GM18870 (cell line): ENCODE measurements around the gene SLC17A7.
"Not testable (repeated sequence)": the region's sequence is repeated elsewhere in the genome, so short reads cannot be mapped to it uniquely, and the experiment has no call there.

Experiments used
- ATAC-seq: cut with Tn5 transposase; IDR thresholded peaks from one replicate; pipeline ENCODE4 v1.9.1; 2021; ENCODE audit warnings: moderate library complexity; ENCODE audit not compliant: unreplicated experiment

SLC17A7 gene

GRCh38 chr19:49441210-49441959 lies at the start of gene SLC17A7:
TSS of gene SLC17A7 (minus strand) at chr19:49441527. CDS start at chr19:49441379, 148 bp downstream.
- no peak for ATAC-seq

DNA sequence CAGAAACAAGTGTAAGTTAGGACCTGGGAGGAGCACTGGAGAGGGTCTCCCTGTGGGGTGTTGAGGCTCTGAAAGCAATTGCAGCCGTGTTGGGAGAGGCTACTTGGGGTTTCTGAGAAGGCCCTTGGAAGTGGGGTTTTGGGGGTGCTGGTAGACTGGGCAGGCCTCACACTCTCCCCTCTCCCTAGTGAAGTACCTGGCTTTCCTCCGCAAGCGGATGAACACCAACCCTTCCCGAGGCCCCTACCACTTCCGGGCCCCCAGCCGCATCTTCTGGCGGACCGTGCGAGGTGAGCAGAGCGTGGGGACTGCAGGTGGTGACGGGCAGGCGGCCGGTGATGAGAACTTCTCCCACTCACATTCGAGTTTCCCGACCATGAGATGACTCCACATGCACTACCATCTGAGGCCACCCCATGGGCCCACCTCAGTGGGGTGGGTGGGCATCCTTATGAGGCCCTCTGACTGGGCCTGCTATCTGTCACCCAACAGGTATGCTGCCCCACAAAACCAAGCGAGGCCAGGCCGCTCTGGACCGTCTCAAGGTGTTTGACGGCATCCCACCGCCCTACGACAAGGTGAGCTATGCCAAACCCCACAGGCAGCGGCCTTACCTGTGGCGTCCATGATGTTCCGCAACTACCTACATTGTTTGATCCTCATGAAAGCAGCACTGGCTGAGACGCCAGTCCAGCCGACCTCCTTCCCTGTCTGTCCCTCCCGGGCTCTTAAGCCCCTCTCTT lies 49.1 kb upstream of the SLC17A7 start:
- no peak for ATAC-seq

DNA sequence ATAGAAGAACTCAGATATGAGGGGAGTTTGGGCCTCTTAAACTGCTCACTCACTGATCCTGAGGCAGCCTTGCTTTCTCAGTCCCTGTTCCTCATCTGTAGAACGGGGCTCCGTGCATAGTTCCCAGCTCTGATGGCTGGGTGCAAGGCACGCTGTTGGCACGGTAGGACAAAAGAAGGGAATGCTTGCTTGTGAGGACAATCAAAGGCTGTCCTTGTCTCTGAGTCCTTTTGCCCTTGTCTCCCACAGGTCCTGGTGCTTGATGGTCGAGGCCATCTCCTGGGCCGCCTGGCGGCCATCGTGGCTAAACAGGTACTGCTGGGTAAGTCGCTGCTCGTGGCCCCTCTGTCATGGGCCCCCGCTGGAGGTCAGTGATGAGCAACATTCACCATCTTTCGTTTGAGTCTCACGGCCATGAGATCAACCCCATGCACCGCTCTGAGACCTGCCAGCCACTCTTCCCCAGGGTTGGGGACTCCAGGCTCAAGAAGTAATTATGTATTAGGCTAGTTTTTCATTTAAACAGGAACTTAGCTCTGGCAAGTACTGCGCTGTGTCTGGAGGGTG lies 48.4 kb upstream of the SLC17A7 start:
- ATAC-seq: no peak

- no peak for ATAC-seq
Measured at GRCh38 chr19:49488863-49489537, 47.7 kb upstream of the SLC17A7 start.

DNA sequence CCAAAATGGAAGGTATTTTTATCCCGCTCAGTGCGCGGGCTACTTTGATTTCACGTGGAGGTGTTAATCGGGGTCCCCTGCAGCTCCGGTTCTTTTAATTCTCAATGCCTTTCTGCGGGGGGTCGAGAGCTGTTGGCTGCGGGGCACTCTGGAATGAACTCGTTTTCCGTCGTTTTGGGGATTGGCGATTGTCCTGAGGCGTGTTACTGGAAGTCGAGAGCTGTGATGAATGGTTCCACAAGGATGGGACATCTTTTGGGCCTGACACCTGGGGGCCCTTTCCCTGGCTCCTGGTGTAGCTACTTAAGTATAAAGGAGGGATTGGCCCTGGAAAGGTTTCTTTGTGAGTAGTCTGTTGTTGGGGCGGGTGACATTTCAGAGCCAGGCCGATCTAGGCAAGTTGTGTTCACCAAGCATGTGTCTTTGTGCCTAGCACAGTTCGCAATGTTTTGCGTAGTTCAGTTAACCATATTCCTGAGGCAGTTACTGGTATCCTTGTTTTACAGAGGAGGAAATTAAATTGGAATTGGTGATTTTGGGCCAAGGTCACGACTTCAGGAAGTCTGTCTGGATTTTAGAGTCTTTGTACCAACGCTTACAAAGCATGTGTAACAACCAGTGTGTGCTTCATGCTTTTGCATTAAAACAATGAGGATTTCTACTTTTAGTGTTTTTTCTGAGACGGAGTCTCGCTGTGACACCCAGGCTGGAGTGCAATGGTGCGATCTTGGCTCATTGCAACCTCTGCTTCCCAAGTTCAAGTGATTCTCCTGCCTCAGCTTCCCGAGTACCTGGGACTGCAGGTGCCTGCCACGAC lies 46.9 kb upstream of the SLC17A7 start:
- ATAC-seq: no peak

- ATAC-seq: peak; percentile 80
Measured at GRCh38 chr19:49487277-49488045, 46.1 kb upstream of the SLC17A7 start, which contains the start of gene RPL13A. TSS of gene RPL13A (plus strand) at chr19:49487608. CDS start at chr19:49487630, 22 bp downstream.

GRCh38 chr19:49486710-49487276 lies 45.5 kb upstream of the SLC17A7 start:
- no peak for ATAC-seq

GRCh38 chr19:49486232-49486631 lies 44.9 kb upstream of the SLC17A7 start:
- no peak for ATAC-seq

DNA sequence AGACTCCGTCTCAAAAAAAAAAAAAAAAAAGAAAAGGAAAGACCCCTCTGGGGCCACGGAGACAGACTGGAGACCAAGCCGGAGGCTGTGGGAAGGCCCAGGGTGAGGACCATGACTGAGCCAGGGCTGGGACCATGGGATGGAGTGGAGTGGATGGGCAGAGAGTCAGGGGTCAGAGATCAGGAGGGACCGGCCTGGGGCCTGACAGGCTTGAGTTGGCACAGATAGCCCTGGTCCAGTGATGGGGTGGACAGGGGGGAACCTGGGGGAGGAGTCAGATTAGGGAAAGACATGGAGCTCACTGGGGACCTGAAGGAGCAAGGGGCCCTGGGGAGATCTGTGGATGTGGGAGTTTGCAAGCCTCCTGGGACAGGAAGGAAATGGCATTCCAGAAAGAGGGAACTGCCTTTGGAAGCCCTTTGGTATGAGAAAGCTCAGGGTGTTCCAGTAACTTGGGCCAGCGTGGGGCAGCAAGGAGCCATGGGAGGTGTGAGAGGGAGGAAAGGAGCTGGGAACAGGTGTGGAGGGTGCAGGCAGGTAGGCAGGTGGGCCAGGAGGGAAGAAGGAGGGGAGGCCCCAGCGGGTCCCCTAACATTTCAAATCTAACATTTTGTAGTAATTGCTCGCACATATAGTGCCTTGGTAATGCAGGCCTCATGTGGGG lies 39.8 kb upstream of the SLC17A7 start:
- ATAC-seq: no peak

GRCh38 chr19:49479975-49480628 lies 38.8 kb upstream of the SLC17A7 start:
- ATAC-seq: no peak

- ATAC-seq: no peak
Measured at GRCh38 chr19:49475995-49476880, 34.9 kb upstream of the SLC17A7 start.

- ATAC-seq: no peak
Measured at GRCh38 chr19:49475191-49475917, 34.0 kb upstream of the SLC17A7 start.

- ATAC-seq: no peak
Measured at GRCh38 chr19:49474542-49474924, 33.2 kb upstream of the SLC17A7 start.

DNA sequence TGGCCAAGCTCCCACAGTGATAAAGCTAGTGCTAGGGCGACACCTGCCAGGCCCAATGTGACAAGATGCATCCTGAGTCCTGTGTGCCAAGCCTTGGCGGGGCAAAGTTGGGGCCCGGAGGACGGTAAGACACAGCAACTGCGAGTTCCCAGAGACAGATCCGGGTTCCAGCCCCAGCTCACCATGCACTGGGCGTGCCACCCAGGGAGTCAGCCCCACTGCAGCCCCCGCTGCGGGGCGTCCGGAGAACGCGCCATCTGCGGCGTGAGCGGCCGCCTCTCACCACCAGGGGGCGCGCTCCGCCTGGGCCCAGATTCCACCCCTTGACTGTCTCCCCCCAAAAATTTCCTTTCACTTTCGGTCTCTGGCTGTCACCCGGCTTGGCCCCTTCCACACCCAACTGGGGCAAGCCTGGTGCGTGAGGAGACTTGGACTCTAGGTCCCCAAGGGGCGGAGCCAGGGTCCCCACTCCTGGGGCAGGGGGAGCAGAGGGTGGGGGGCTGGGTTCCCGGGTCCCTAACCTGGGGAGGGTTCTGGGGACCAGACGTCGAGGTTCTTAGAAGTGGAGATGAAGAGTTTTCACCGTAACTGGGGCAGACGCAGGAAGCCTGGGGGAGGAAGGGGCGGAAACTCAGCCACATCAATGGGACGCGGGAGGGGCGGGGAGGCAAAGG lies 32.7 kb upstream of the SLC17A7 start, which contains the start of gene FLT3LG:
Gene FLT3LG, plus strand, starts transcription at position 348 of the 674 bp plus-strand sequence. CDS start 425 bp downstream, outside the sequence.
- ATAC-seq: peak; percentile 46

DNA sequence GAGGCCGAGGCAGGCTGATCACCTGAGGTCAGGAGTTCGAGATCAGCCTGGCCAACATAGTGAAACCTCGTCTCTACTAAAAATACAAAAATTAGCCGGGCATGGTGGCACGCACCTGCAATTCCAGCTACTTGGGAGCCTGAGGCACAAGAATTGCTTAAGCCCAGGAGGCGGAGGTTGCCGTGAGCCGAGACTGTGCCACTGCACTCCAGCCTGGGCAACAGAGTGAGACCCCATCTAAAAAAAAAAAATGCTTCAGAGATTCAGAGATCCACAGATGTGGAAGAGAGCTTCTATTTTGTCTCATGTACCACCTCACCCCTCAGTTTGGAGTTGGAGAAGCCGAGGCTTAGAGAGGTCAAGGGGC lies 32.2 kb upstream of the SLC17A7 start:
- not testable (repeated sequence) for ATAC-seq

GRCh38 chr19:49472936-49473335 lies 31.6 kb upstream of the SLC17A7 start:
- ATAC-seq: no peak
